Endometrial microvascular endothelial cells (primary cell): Measurements from ENCODE around the gene OST4. TPM values are rescaled to one million over a fixed set of nuclear protein-coding genes. Genes with fewer than 3 reads are reported as not detected.

Source experiments
- in situ Hi-C: cut with HindIII; loops from 2 replicates; pipeline ENCODE4 v1.10.0; 2017; ENCODE audit warnings: low sequenced_read_pairs, low pct_unique_long_range_greater_than_20kb; ENCODE audit errors: inconsistent ontology term
- total RNA-seq: library from RNA; depleted of rRNA; stranded (reverse); fragments of >200 nt; gene quantifications from one replicate; pipeline ENCODE4 v1.2.3, GENCODE V29; 2015; ENCODE audit errors: inconsistent ontology term

The OST4 gene
- total RNA-seq, 1 donor from 2014 or later, result 378 TPM

DNA sequence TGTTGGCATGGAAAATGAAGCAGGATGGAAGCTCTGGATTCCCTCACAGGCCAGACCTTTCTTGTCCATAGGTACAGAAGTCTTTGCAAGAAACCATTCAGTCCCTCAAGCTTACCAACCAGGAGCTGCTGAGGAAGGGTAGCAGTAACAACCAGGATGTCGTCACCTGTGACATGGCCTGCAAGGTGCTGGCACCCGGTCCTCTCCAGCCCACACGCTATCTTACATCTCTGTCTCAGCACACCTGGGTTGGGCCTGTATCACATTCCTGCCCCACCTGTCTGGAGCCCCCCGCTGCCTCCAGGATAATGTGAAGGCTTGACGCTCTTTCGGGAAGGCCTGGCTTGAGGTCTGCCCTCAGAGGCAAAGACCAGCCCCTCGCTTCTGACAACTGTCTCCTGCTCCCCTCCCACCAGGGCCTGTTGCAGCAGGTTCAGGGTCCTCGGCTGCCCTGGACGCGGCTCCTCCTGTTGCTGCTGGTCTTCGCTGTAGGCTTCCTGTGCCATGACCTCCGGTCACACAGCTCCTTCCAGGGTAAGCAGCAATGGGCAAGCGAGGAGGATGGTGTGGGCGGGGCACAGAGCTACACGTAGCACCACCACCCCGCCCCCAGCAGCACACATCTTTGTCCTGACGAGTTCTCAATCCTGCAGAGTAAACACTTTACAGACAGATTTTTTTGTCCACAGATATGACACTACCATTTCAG is 32.7 kb downstream of the OST4 start:
- in situ Hi-C loops, result no loop called here

DNA sequence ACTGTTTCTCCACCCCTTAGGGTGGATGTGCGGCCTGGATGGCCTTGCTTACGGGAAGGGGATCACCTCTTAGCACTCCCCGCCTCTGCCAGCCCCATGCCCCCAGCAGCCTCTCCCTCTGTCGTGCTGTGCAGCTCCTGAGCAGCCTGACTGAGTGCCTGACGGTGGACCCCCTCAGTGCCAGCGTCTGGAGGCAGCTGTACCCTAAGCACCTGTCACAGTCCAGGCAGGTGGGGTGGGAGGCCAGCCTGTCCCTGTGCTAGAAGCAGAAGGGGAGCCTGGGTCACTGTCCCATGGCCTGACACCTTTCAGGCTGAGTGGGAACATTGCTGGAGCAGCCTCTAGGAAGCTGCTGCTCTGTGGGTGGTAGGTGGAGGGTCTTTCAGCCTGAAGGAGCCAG is 33.4 kb downstream of the OST4 start:
- in situ Hi-C loops, result no loop called here

- in situ Hi-C loops, result no loop called here
Observed at GRCh38 chr2:27033253-27033852, 38.1 kb downstream of the OST4 start.

DNA sequence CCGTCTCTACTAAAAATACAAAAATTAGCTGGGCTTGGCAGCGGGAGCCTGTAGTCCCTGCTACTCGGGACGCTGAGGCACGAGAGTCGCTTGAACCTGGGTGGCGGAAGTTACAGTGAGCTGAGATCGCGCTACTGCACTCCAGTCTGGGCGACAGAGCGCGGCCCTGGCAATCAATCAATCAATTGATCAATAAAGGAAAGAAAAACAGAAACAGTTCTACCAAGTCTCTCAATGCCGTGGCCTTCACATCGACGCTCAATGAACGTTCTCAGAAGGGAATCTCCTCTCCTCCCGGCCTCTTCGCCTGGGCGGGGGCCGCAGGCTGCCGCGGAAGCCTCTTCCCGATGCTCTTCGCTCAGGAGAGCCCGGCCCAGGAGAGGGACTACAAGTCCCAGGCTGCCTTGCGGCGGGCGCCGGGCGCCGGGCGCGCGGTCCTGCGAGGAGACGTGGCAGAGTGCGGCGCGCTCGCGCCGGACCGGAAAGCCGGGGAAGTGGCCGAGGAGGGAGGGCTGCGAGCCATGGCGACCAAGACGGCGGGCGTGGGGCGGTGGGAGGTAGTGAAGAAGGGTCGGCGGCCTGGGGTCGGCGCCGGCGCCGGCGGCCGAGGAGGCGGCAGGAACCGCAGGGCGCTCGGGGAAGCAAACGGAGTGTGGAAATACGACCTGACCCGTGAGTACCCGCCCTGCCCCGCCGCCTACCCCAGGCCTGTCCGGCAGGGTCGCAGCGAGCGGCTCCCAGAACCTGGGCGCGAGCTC is 38.8 kb downstream of the OST4 start, which contains the start of gene TMEM214:
TMEM214 (plus strand) TSS at position 471 of the 758 bp plus-strand sequence; CDS start at position 522, 51 bp downstream.
- in situ Hi-C loops, result no loop called here

- in situ Hi-C loops, result no loop called here
Observed at GRCh38 chr2:27029051-27029450, 42.4 kb downstream of the OST4 start.

DNA sequence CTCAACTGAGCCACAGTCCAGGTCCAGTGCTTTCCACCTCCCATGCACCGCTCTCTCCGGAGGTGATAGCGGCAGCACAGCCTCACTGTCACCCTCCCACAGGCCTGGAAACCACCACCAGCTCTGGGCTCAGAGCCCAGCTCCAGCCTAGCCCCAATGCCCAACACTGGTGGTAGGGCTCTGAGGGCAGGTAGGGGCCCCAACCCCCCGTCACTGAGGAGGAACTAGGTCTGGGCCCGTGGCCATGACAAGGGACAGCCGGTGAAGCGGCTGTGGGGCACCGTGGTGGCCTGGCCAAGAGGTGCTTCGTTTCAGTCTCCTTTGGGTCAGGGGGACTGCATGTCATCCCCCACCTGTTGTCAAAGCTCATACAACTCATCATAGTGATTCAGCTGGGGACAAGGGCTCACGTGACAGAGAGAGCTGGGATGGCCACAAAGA is 44.2 kb downstream of the OST4 start:
- in situ Hi-C loops, result no loop called here

DNA sequence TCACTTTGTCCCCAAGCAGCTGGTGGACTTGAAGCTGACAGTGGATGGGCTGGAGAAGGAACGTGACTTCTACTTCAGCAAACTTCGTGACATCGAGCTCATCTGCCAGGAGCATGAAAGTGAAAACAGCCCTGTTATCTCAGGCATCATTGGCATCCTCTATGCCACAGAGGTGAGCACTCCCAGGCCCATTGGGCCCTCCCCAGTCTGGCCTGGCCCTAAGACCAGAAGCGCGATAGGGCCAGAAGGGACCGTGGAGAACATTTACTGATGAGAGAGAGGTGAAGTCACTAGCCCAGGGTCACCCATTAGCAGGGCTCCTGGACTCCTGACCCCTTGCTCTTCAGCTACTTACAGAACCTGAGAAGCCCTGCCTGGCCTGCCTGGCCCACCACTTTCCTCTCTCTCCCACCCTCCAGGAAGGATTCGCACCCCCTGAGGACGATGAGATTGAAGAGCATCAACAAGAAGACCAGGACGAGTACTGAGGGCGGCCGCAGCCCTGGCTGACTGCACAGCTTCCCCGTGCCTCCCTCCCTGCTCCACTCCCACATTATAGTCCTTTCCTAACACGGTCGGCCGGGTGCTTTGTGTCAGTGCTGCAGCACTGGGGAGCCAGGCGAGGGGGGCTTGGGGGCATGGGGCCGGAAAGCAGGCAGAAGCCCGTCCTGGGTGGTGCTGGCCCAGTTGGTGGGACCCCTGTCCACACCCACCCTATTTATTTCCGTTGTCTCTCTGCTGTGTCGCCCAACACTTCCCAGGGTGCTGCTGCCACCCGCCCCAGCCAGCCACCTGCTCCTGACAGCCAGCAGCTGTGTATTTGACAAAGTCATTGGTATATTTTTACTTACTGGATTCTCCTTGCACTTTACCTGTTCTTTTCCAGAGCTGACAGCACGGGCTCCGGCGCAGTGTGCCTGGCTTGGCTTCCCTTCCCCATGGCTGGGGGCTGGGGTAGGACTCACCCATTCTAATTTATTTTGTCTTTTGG is 45.3 kb downstream of the OST4 start:
- in situ Hi-C loops, result no loop called here

DNA sequence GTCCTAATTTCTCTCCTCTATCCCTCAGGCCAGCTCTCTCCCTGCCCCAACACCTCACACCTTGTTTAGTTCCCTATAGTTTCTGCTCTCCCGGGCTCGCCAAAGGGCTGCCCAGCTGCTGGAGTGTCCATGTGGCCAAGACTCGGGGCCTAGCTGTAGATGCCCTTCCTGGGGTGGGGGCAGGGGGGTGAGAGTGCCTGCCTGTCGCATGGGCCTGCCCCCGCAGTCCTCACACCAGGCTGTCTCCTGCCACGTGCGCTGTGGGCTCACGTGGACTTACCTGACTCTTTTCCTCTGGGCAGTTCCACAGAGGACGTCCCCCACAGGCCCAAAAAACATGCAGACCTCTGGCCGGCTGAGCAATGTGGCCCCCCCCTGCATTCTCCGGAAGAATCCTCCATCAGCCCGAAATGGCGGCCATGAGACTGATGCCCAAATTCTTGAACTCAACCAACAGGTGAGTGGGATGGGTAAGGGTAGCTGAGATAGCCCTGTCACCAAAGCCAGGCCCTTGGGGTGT is 46.1 kb downstream of the OST4 start:
- in situ Hi-C loops, result no loop called here

DNA sequence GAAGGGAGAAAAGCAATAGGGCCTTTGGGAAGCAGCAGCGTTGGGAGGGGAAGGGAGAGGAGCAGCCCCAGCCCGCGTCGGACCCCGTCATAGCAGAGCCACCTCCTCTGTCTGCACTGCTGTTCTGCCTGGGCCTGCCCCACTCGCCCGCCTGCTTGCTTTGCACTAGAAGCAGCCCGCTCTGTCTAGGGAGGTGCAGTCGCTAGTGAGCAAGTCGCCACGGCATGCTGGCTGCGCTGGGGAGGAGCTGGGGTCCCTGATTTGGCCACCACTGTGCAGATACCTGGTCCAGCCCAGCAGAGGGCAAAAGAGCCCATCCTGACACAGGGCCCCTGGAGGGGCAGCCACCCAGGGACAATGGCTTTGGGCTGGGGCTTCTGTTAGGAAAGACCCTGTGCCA is 46.6 kb downstream of the OST4 start:
- in situ Hi-C loops, result no loop called here

- in situ Hi-C loops, result no loop called here
Observed at GRCh38 chr2:27024188-27024587, 47.3 kb downstream of the OST4 start.

- in situ Hi-C loops, result no loop called here
Observed at GRCh38 chr2:27023740-27024139, 47.7 kb downstream of the OST4 start.

- in situ Hi-C loops, result no loop called here
Observed at GRCh38 chr2:27021253-27022049, 50.0 kb downstream of the OST4 start.

Other genes starting within 250 kb of the OST4 start
- gene DPYSL5, start 223.5 kb downstream of the OST4 start, total RNA-seq, result not detected
- 2.6 TPM for gene MAPRE3, start 101.0 kb downstream of the OST4 start, total RNA-seq
- gene TMEM214, start 38.7 kb downstream of the OST4 start, total RNA-seq, result 50.4 TPM
- gene AGBL5, start 20.0 kb downstream of the OST4 start, total RNA-seq, result 13.2 TPM
- gene EMILIN1, start 7.0 kb upstream of the OST4 start, total RNA-seq, result 1.5 TPM
- 4.6 TPM for gene KHK, start 15.1 kb upstream of the OST4 start, total RNA-seq
- gene CGREF1, start 47.5 kb upstream of the OST4 start, total RNA-seq, result not detected
- not detected for gene ABHD1, start 52.2 kb upstream of the OST4 start, total RNA-seq
- gene PREB, start 63.0 kb upstream of the OST4 start, total RNA-seq, result 59.5 TPM
- not detected for gene PRR30, start 67.8 kb upstream of the OST4 start, total RNA-seq
- not detected for gene TCF23, start 77.3 kb upstream of the OST4 start, total RNA-seq
- 134 TPM for gene ATRAID, start 140.4 kb upstream of the OST4 start, total RNA-seq
- gene SLC5A6, start 140.6 kb upstream of the OST4 start, total RNA-seq, result 80.6 TPM
- 82.7 TPM for gene CAD, start 145.7 kb upstream of the OST4 start, total RNA-seq
- 8.2 TPM for gene SLC30A3, start 191.4 kb upstream of the OST4 start, total RNA-seq
- gene DNAJC5G, start 203.8 kb upstream of the OST4 start, total RNA-seq, result not detected
- gene TRIM54, start 210.8 kb upstream of the OST4 start, total RNA-seq, result 0.56 TPM
- gene UCN, start 236.8 kb upstream of the OST4 start, total RNA-seq, result not detected